GM06990 (cell line): ENCODE measurements around the gene SNRNP70.
"Not testable (repeated sequence)": the region's sequence is repeated elsewhere in the genome, so short reads cannot be mapped to it uniquely, and the experiment has no call there.

ENCODE experiments used
- DNase-seq: peaks from one replicate; pipeline ENCODE4 v3.0.0-alpha.2; 2011; ENCODE audit not compliant: insufficient read length; ENCODE audit errors: extremely low read depth
- H3K27me3 ChIP-seq: replicated peaks from 2 replicates; pipeline ENCODE4 v1.6.0; 2011; ENCODE audit warnings: low read length; ENCODE audit not compliant: control insufficient read depth, insufficient read depth
- H3K36me3 ChIP-seq: 2 replicates; pipeline ENCODE4 v1.5.1; 2011; ENCODE audit warnings: low read length; ENCODE audit not compliant: control insufficient read depth, insufficient read depth
- H3K4me3 ChIP-seq: replicated peaks from 2 replicates; pipeline ENCODE4 v1.5.1; 2011; ENCODE audit warnings: low read depth, mild to moderate bottlenecking, control low read depth, low read length
- TF ChIP-seq, protein P1 (sequence below): IDR thresholded peaks from 2 replicates; pipeline ENCODE4 v1.5.1; 2011; ENCODE audit warnings: low read length, control low read depth, mild to moderate bottlenecking, inconsistent platforms; ENCODE audit not compliant: insufficient read depth, poor library complexity, severe bottlenecking

The SNRNP70 gene

GRCh38 chr19:49074869-49075268, 10.4 kb upstream of the SNRNP70 start:
- not testable (repeated sequence) for H3K4me3 ChIP-seq, H3K27me3 ChIP-seq, DNase-seq, H3K36me3 ChIP-seq
- TF ChIP-seq, protein P1, sequence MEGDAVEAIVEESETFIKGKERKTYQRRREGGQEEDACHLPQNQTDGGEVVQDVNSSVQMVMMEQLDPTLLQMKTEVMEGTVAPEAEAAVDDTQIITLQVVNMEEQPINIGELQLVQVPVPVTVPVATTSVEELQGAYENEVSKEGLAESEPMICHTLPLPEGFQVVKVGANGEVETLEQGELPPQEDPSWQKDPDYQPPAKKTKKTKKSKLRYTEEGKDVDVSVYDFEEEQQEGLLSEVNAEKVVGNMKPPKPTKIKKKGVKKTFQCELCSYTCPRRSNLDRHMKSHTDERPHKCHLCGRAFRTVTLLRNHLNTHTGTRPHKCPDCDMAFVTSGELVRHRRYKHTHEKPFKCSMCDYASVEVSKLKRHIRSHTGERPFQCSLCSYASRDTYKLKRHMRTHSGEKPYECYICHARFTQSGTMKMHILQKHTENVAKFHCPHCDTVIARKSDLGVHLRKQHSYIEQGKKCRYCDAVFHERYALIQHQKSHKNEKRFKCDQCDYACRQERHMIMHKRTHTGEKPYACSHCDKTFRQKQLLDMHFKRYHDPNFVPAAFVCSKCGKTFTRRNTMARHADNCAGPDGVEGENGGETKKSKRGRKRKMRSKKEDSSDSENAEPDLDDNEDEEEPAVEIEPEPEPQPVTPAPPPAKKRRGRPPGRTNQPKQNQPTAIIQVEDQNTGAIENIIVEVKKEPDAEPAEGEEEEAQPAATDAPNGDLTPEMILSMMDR, result peak; percentile 65

DNA sequence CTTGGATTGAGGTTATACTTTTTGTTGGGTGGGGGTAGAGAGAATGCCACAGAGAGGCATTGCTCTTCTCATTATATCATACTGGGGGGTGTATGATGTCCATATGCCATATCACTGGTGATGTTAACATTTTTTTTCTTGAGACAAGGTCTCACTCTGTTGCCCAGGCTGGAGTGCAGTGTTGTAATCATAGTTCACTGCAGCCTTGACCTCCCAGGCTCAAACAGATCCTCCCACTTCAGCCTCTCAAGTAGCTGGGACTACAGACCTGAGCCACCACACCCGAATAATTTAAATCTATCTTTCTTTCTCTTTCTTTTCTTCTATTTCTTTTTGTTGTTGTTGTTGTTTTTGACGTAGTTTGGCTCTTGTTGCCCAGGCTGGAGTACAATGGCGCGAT, 4.9 kb upstream of the SNRNP70 start:
- DNase-seq, result no peak
- no peak overlapping the region for H3K4me3 ChIP-seq
- no peaks in the 10 kb centered on the region for H3K27me3 ChIP-seq
- no peaks in the 10 kb centered on the region for H3K36me3 ChIP-seq
- TF ChIP-seq, protein P1, result no peak

DNA sequence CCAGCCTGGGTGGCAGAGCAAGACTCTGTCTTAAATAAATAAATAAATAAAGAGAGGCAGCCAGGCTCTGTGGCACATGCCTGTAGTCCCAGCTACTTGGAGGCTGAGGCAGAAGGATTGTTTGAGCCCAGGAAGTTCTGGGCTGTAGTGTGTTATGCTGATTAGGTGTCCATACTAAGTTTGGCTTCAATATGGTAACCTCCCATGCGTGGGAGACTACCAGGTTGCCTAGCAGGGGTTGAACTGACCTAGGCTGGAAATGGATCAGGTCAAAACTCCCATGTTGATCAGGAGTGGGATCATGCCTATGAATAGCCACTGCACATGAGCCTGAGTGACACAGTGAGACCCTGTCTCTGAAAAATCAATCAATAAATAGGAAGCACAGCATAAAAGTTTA, 4.0 kb upstream of the SNRNP70 start:
- Histone ChIP-seq H3K4me3 (no peak overlapping the region), H3K36me3 (no peaks in the 10 kb centered on the region), H3K27me3 (no peaks in the 10 kb centered on the region)
- TF ChIP-seq, protein P1, result no peak
- no peak for DNase-seq

DNA sequence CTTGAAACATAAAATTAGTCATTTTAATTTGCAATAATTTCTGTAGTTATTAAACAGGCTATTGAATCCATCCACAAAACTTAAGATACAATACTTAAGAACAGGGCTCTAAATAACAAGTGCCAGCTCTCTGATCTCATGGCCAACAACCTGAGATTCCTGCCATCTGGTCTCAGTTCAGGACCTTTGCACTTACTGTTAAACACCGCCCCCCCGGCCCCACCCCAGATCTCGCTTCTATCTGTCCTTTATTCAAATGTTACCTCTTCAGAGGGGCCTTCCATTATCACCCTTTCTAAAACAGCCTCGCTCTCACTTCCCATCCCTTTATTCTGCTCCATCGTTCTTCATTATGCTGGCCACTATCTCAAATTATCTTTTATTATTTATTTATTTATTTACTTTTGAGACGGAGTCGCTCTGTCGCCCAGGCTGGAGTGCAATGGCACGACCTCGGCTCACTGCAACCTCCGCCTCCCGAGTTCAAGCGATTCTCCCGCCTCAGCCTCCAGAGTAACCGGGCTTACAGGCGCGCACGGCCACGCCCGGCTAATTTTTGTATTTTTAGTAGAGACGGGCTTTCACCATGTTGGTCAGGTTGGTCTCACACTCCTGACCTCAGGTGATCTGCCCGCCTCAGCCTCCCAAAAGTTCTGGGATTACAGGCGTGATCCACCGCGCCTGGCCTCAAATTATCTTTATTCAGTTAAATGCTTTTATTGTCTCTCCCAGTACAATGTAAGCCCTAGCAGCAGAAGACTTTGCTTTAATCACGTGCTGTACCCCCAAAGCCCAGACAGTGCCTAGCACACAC, 838 bp upstream of the SNRNP70 start:
- H3K27me3 ChIP-seq, result no peaks in the 10 kb centered on the region
- peaks cover 6% of the 10 kb centered on the region for H3K36me3 ChIP-seq
- peak overlapping the region; percentile 97 for H3K4me3 ChIP-seq
- TF ChIP-seq, protein P1, result no peak
- no peak for DNase-seq

DNA sequence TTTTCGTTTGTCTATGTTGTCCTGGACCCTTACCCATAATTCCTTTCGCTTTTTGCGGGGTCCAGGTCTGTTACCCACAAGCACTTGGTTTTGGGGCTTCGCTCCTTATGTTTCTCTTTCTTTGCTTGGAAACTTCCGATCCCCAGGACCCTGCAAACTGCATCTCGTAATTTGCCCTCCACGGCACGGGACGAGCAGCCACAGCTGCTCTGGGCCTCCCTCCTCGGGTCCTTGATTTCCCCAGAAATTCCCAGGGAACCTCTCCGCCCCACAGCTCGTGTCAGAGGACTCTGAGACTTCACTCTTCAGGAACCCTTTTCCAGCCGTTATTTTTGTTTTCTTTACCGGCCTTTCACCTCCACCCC, 599 bp downstream of the SNRNP70 start:
- DNase-seq, result no peak
- H3K27me3 ChIP-seq, result no peaks in the 10 kb centered on the region
- peak overlapping the region; percentile 97 for H3K4me3 ChIP-seq
- TF ChIP-seq, protein P1, result no peak
- H3K36me3 ChIP-seq, result peaks cover 16% of the 10 kb centered on the region
